OCI-LY1 (cell line): Measurements from ENCODE around the gene BNC1.

ENCODE experiments used
- H2AFZ ChIP-seq: fragments of 200-600 bp; sonication (generic), shearing (Covaris generic); 2 replicates; pipeline ENCODE4 v1.6.0; 2014; ENCODE audit warnings: antibody characterized with exemption, mild to moderate bottlenecking, low read length
- H3F3A ChIP-seq: fragments of 200-600 bp; sonication (generic), shearing (Covaris generic); 2 replicates; pipeline ENCODE4 v1.6.0; 2014; ENCODE audit warnings: mild to moderate bottlenecking, antibody characterized with exemption, low read length, moderate library complexity; ENCODE audit not compliant: insufficient read depth
- H3K27ac ChIP-seq: fragments of 200-600 bp; sonication (generic); 2 replicates; pipeline ENCODE4 v1.5.1; 2014; ENCODE audit warnings: low read length, mixed run types, mild to moderate bottlenecking, low read depth; ENCODE audit not compliant: poor library complexity, severe bottlenecking
- H3K27me3 ChIP-seq: fragments of 200-600 bp; sonication (generic); 2 replicates; pipeline ENCODE4 v1.6.0; 2014; ENCODE audit warnings: antibody characterized with exemption, mild to moderate bottlenecking, low read length, moderate library complexity; ENCODE audit not compliant: insufficient read depth
- H3K36me3 ChIP-seq: fragments of 200-600 bp; sonication (generic); 2 replicates; pipeline ENCODE4 v1.6.1; 2014; ENCODE audit warnings: mild to moderate bottlenecking, antibody characterized with exemption, low read length, moderate library complexity, mixed read lengths; ENCODE audit not compliant: insufficient read depth
- H3K4me1 ChIP-seq: fragments of 200-600 bp; sonication (generic); 2 replicates; pipeline ENCODE4 v1.5.1; 2014; ENCODE audit warnings: mild to moderate bottlenecking, low read length, moderate library complexity; ENCODE audit not compliant: insufficient read depth, severe bottlenecking
- H3K4me2 ChIP-seq: fragments of 200-600 bp; sonication (generic), shearing (Covaris generic); 2 replicates; pipeline ENCODE4 v1.6.1; 2014; ENCODE audit warnings: low read length
- H3K4me3 ChIP-seq: fragments of 200-600 bp; sonication (generic); 2 replicates; pipeline ENCODE4 v1.5.1; 2014; ENCODE audit warnings: low read length, low read depth, mild to moderate bottlenecking, mixed read lengths; ENCODE audit not compliant: poor library complexity, severe bottlenecking
- H3K79me2 ChIP-seq: fragments of 200-600 bp; shearing (Covaris generic); 2 replicates; pipeline ENCODE4 v1.6.1; 2016; ENCODE audit warnings: mixed run types, low read length, mixed read lengths; ENCODE audit not compliant: insufficient read depth
- H3K9ac ChIP-seq: fragments of 200-600 bp; sonication (generic), shearing (Covaris generic); 2 replicates; pipeline ENCODE4 v1.6.1; 2014; ENCODE audit warnings: mild to moderate bottlenecking, low read length, mixed read lengths
- H3K9me2 ChIP-seq: fragments of 200-600 bp; sonication (generic), shearing (Covaris generic); 2 replicates; pipeline ENCODE4 v1.6.1; 2014; ENCODE audit warnings: low read depth, mild to moderate bottlenecking, low read length, mixed read lengths
- H3K9me3 ChIP-seq: fragments of 200-600 bp; shearing (Covaris generic); 2 replicates; pipeline ENCODE4 v1.6.1; 2014; ENCODE audit warnings: low read length, mixed read lengths
- H4K20me1 ChIP-seq: fragments of 200-600 bp; sonication (generic), shearing (Covaris generic); 2 replicates; pipeline ENCODE4 v1.6.0; 2016; ENCODE audit warnings: mild to moderate bottlenecking, low read length; ENCODE audit not compliant: insufficient read depth
- CTCF ChIP-seq: fragments of 200-600 bp; sonication (generic), shearing (Covaris generic); IDR thresholded peaks from 2 replicates; pipeline ENCODE4 v1.5.1; 2017; ENCODE audit warnings: mild to moderate bottlenecking, antibody characterized with exemption, low read length, moderate library complexity, mixed read lengths
- EZH2 ChIP-seq: fragments of 200-600 bp; sonication (generic), shearing (Covaris generic); IDR thresholded peaks from 2 replicates; pipeline ENCODE4 v1.8.0; 2017; ENCODE audit warnings: borderline replicate concordance, mixed run types, mild to moderate bottlenecking, antibody characterized with exemption, low read length, moderate library complexity, mixed read lengths

The BNC1 gene

GRCh38 chr15:83310521-83311456, 26.3 kb upstream of the BNC1 start:
- no peak overlapping the region for H3K4me2 ChIP-seq
- no peak overlapping the region for H3K4me3 ChIP-seq
- H3K27ac ChIP-seq: no peak overlapping the region
- no peaks in the 10 kb centered on the region for H4K20me1 ChIP-seq
- TF ChIP-seq CTCF (no peak), EZH2 (no peak)
- no peaks in the 10 kb centered on the region for H3K9me3 ChIP-seq
- no peaks in the 10 kb centered on the region for H3K27me3 ChIP-seq
- no peaks in the 10 kb centered on the region for H3F3A ChIP-seq
- no peaks in the 10 kb centered on the region for H3K36me3 ChIP-seq
- no peaks in the 10 kb centered on the region for H3K9me2 ChIP-seq
- H3K4me1 ChIP-seq: no peaks in the 10 kb centered on the region
- H3K79me2 ChIP-seq: no peaks in the 10 kb centered on the region
- no peak overlapping the region for H2AFZ ChIP-seq
- no peak overlapping the region for H3K9ac ChIP-seq

GRCh38 chr15:83308671-83309070, 24.2 kb upstream of the BNC1 start:
- H3K9me3 ChIP-seq: no peaks in the 10 kb centered on the region
- no peaks in the 10 kb centered on the region for H3K79me2 ChIP-seq
- H3K4me3 ChIP-seq: no peak overlapping the region
- H3K27ac ChIP-seq: no peak overlapping the region
- no peaks in the 10 kb centered on the region for H3F3A ChIP-seq
- H3K27me3 ChIP-seq: no peaks in the 10 kb centered on the region
- TF ChIP-seq EZH2 (no peak), CTCF (no peak)
- H3K9ac ChIP-seq: no peak overlapping the region
- H3K4me2 ChIP-seq: no peak overlapping the region
- no peaks in the 10 kb centered on the region for H3K9me2 ChIP-seq
- no peak overlapping the region for H2AFZ ChIP-seq
- H3K36me3 ChIP-seq: no peaks in the 10 kb centered on the region
- H4K20me1 ChIP-seq: no peaks in the 10 kb centered on the region
- H3K4me1 ChIP-seq: no peaks in the 10 kb centered on the region

- Histone ChIP-seq H4K20me1 (no peaks in the 10 kb centered on the region), H3K27me3 (no peaks in the 10 kb centered on the region), H3K4me2 (no peak overlapping the region), H3K79me2 (no peaks in the 10 kb centered on the region), H3F3A (no peaks in the 10 kb centered on the region), H3K36me3 (no peaks in the 10 kb centered on the region), H3K4me1 (no peaks in the 10 kb centered on the region), H3K9me3 (no peaks in the 10 kb centered on the region), H3K9me2 (no peaks in the 10 kb centered on the region), H3K27ac (no peak overlapping the region), H3K4me3 (no peak overlapping the region), H3K9ac (no peak overlapping the region), H2AFZ (no peak overlapping the region)
- TF ChIP-seq EZH2 (no peak), CTCF (no peak)
Measured at GRCh38 chr15:83306561-83306960, 22.1 kb upstream of the BNC1 start.
